DND-41 (cell line): ENCODE data around the gene MAP7.

ENCODE experiments used
- ATAC-seq: fragments of 200-7000 bp; cut with Tn5 transposase; 3 replicates; pipeline ENCODE4 v1.9.1; 2021; ENCODE audit warnings: low read depth; ENCODE audit not compliant: insufficient read depth
- DNase-seq: peaks from one replicate; pipeline ENCODE4 v3.0.0-alpha.2; 2020
- H2AFZ ChIP-seq: 2 replicates; pipeline ENCODE4 v1.6.0; 2012; ENCODE audit warnings: low read depth, low read length
- H3K27ac ChIP-seq: 2 replicates; pipeline ENCODE4 v1.5.1; 2012; ENCODE audit warnings: low read length, inconsistent platforms
- H3K27me3 ChIP-seq: fragments of 200-600 bp; sonication (generic); 2 replicates; pipeline ENCODE4 v1.6.0; 2012; ENCODE audit warnings: low read length, mild to moderate bottlenecking, inconsistent platforms; ENCODE audit not compliant: insufficient read depth, poor library complexity
- H3K36me3 ChIP-seq: 2 replicates; pipeline ENCODE4 v1.5.1; 2012; ENCODE audit warnings: low read length, inconsistent platforms; ENCODE audit not compliant: insufficient read depth
- H3K4me1 ChIP-seq: 2 replicates; pipeline ENCODE4 v1.5.1; 2012; ENCODE audit warnings: mild to moderate bottlenecking, low read length; ENCODE audit not compliant: insufficient read depth
- H3K4me2 ChIP-seq: 2 replicates; pipeline ENCODE4 v1.6.0; 2012; ENCODE audit warnings: mild to moderate bottlenecking, moderate library complexity, low read length, inconsistent platforms; ENCODE audit not compliant: insufficient read depth
- H3K4me3 ChIP-seq, 2 experiments: fragments of 200-600 bp in 1 of 2; shearing (Covaris generic) in 1 of 2; 2 replicates each; pipeline ENCODE4 v1.5.1; 2012 to 2016; ENCODE audit warnings: inconsistent platforms in 2 of 2, low read length in 2 of 2, mild to moderate bottlenecking in 2 of 2, low read depth in 1 of 2, moderate library complexity in 1 of 2
- H3K79me2 ChIP-seq: 2 replicates; pipeline ENCODE4 v1.6.0; 2012; ENCODE audit warnings: low read length, inconsistent platforms; ENCODE audit not compliant: insufficient read depth
- H3K9ac ChIP-seq: 2 replicates; pipeline ENCODE4 v1.6.0; 2012; ENCODE audit warnings: low read depth, mild to moderate bottlenecking, inconsistent platforms, low read length, moderate library complexity
- H3K9me3 ChIP-seq: 2 replicates; pipeline ENCODE4 v1.5.1; 2012; ENCODE audit warnings: low read length, moderate library complexity, mild to moderate bottlenecking, inconsistent platforms; ENCODE audit not compliant: insufficient read depth, severe bottlenecking
- H4K20me1 ChIP-seq: 2 replicates; pipeline ENCODE4 v1.6.0; 2012; ENCODE audit warnings: low read length; ENCODE audit not compliant: insufficient read depth
- CTCF ChIP-seq: IDR thresholded peaks from 2 replicates; pipeline ENCODE4 v1.5.1; 2012; ENCODE audit warnings: borderline replicate concordance, low read length, moderate library complexity, mild to moderate bottlenecking; ENCODE audit not compliant: poor library complexity, severe bottlenecking; ENCODE audit errors: extremely low read depth
- EZH2 ChIP-seq: IDR thresholded peaks from 3 replicates; pipeline ENCODE4 v1.6.1; 2012; ENCODE audit warnings: borderline replicate concordance, low read depth, mild to moderate bottlenecking, moderate library complexity, low read length, inconsistent platforms; ENCODE audit not compliant: severe bottlenecking

Gene MAP7

GRCh38 chr6:136548582-136549299 lies 1.5 kb downstream of the MAP7 start:
- no peak for DNase-seq
- Histone ChIP-seq H3K4me1 (no peaks in the 10 kb centered on the region), H4K20me1 (no peaks in the 10 kb centered on the region), H3K36me3 (no peaks in the 10 kb centered on the region), H3K9me3 (no peaks in the 10 kb centered on the region), H3K9ac (no peak overlapping the region), H3K4me2 (no peak overlapping the region), H3K27me3 (peaks cover 11% of the 10 kb centered on the region), H3K27ac (no peak overlapping the region), H3K79me2 (no peaks in the 10 kb centered on the region), H2AFZ (no peak overlapping the region), H3K4me3 (no peak overlapping the region)
- ATAC-seq, result no peak
- TF ChIP-seq EZH2 (no peak), CTCF (no peak)

GRCh38 chr6:136547871-136548270 lies 2.4 kb downstream of the MAP7 start:
- TF ChIP-seq CTCF (no peak), EZH2 (no peak)
- Histone ChIP-seq H3K36me3 (no peaks in the 10 kb centered on the region), H4K20me1 (no peaks in the 10 kb centered on the region), H2AFZ (no peak overlapping the region), H3K9me3 (no peaks in the 10 kb centered on the region), H3K9ac (no peak overlapping the region), H3K4me1 (no peaks in the 10 kb centered on the region), H3K79me2 (no peaks in the 10 kb centered on the region), H3K4me2 (no peak overlapping the region), H3K4me3 (no peak overlapping the region), H3K27ac (no peak overlapping the region), H3K27me3 (peaks cover 9% of the 10 kb centered on the region)
- ATAC-seq (no peak), DNase-seq (no peak)

- H2AFZ ChIP-seq, result no peak overlapping the region
- H3K79me2 ChIP-seq, result no peaks in the 10 kb centered on the region
- peaks cover 12% of the 10 kb centered on the region for H3K27me3 ChIP-seq
- H3K27ac ChIP-seq, result no peak overlapping the region
- H3K36me3 ChIP-seq, result no peaks in the 10 kb centered on the region
- H3K9me3 ChIP-seq, result no peaks in the 10 kb centered on the region
- H4K20me1 ChIP-seq, result no peaks in the 10 kb centered on the region
- no peak overlapping the region for H3K9ac ChIP-seq
- TF ChIP-seq EZH2 (no peak), CTCF (peak; percentile 25)
- no peak overlapping the region for H3K4me2 ChIP-seq
- no peaks in the 10 kb centered on the region for H3K4me1 ChIP-seq
- no peak for ATAC-seq
- no peak overlapping the region for H3K4me3 ChIP-seq
- DNase-seq, result no peak
Measured at GRCh38 chr6:136547336-136547735, 2.9 kb downstream of the MAP7 start.
